D341Med (cell line): ENCODE measurements around the gene GART.
"Not testable (repeated sequence)": the region's sequence is repeated elsewhere in the genome, so short reads cannot be mapped to it uniquely, and the experiment has no call there.

Source experiments
- DNase-seq: peaks from one replicate; pipeline ENCODE4 v3.0.0; 2012; ENCODE audit warnings: low spot score

Gene GART

DNA sequence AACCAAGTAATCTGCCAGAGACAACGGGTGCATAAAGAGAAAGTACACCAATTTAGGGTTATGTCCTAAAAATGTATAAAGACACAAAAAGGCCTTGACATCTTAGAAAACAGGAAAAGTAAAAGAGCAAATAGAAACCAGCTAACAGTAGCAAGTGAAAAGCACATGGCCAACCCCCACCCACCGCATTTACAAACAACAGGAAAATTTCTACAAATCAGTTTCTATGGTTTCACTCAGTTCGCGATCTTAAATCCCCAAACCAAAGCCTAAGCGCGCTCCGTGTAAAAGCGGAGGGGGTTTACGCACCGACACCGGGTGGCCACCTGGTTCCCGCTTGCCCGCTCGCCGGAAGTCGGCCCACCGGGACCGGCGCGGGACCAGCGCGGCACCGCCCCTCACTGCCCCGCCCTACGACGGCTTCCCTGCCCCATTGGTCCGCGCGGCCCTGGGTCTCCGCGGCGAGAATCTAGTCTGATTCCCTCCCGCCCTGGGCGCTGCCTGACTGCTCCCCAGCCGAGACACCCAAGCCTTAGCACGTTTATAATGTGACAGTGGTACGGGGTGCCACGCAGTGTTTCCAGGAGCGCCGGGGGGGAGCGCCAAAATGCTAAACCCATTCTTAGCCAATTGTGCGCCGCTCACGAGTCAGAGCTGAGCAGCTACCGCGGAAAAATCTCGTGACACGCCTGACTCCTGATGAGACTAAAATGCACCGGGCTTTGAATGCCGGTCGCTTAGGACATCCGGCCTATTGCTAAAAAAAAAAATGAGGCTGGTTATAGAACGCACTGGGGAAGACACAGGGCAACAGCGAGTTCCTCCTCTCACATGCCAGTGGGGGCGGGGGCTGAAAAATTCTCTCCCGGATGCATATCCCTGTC lies at the start of gene GART:
GART (minus strand) TSS at position 362 of the 884 bp plus-strand sequence. CDS start 2,802 bp downstream, outside the sequence.
- DNase-seq, result peak; percentile 91

DNA sequence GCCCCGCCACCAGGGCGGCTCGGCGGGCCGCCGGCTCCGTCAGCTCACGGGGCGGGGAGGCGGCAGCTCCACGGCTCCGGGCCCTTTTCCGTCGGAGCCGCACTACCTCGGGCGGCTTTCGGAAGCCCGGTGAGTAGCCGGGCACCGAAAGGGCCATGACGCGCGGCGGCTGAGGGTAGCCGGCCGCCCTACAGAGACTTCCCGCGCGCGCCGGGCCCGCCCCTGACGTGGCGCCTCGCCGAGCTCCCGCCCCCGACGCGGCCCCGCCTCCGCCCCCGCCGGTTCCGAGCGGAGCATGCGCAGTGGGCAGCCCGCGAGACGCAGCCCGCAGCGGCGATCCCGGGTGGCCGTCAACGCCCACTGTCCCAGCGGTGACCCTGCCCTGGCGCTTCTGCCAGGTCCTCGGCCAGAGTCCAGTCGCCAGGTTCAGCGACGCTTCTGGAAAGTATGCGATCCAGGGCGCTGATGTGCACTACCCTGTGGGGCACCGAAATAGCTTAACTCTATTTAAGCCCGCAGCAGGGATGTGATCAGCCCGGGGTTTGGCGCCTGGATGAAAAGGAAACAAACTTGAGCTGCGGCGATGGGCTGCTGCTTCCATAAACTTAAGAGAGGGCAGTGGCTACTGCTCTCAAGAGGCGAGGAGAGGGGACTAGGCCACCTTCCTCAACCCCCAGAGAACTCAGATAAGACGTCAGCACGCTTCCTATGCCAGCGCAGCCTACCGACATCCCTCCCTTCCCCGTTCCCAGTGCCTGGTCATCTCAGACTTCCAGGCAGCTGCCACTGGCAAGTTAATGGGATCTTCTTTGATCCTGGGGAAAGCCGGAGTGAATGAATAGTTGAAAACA lies 46.8 kb upstream of the GART start, which contains the start of gene DONSON:
DONSON (minus strand) TSS at position 200 of the 851 bp plus-strand sequence; CDS start at position 157, 43 bp downstream.
- peak; percentile 99 for DNase-seq

DNA sequence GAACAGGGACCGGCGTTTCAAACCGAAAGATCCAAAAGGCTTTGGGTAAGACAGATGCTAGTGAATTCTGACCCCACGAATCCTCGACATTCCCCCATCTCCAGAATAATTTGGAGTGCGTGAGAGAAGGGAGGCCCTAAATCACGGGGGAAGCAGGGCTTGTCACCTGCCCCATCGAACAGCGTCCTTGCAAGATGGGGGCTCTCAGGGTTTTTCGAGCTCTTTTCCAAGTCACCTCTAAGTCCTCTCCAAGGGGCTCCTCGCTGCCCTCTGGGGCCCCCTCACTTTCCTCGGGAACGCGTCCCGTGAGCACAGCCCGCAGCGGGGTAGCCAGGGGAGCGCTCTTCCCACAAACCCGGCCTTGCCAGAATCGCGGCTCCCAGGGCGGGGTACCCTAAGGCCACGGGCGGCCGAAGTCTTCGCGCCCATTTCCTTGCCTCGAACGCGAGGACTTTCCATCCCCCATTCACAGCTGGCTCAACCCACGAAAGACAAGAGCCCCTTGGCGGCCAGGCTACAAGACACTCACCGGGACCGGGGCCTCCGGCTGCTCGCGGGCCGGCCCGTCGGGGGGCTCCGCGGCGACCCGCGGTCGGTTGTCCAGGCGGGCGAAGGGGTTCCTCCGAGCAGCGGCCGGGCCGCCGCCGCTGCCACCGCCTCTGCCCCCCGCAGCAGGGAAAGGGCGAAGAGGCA lies 46.0 kb upstream of the GART start:
- DNase-seq, result peak; percentile 61

GRCh38 chr21:33586927-33587326 lies 45.0 kb upstream of the GART start:
- DNase-seq, result no peak

DNA sequence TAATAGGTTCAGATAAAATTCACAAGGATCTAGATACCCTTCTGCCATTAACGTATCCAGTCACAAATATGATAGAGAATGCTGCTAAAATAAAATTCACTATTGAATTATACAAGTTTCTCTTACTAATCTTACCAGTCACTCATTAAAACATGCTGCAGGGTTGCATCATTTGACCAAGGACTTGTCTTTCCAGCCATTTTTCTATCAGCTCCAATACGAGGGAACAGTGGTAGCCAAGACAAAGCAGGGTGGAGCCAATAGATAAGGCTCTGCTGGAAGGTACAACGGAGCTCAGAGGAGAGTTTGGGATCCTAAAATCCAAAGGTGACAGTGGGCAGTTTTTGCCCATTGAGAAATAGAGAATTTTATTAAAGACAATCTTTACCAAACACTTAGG lies 42.5 kb upstream of the GART start:
- no peak for DNase-seq

DNA sequence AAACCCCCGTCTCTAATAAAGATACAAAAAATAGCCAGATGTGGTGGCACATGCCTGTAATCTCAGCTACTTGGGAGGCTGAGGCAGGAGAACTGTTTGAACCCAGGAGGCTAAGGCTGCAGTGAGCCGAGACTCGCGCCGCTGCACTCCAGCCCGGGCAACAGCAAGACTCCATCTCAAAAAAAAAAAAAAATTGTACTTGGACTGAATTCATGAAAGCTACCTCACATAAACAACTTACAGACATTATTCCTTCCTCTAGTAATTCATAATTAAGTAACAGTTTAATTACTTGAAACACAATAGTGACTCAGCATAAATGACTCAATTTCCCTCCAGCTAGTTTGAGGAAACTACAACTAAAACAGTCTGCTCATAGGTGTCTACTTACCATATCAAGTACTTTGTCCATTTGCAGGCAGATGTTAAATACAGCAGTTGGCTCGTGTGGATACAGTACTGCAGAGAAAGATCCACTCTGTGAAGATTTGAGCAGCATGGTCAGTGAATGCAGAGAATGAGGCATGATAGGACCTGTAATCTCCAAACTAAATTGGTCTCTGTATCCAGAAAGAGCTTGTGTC lies 37.1 kb upstream of the GART start:
- no peak for DNase-seq

DNA sequence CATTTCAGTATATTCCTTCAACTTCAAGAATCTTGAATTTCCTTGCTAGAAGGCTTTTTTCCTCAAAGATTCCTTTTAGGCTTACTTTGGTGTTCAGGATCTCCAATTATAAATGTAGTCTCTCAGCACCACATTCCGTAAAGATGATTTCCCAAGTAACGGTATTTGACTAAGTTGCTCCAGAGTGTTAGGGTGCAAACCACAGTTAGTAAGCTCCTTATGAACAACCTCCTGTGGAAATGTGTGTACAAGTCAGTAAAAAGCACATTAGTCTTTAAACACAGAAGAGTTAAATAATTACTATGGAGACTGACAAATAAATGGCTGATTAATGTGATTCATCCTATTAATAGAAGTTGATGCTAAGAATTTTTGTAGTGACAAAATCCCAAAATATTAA lies 36.3 kb upstream of the GART start:
- no peak for DNase-seq

DNA sequence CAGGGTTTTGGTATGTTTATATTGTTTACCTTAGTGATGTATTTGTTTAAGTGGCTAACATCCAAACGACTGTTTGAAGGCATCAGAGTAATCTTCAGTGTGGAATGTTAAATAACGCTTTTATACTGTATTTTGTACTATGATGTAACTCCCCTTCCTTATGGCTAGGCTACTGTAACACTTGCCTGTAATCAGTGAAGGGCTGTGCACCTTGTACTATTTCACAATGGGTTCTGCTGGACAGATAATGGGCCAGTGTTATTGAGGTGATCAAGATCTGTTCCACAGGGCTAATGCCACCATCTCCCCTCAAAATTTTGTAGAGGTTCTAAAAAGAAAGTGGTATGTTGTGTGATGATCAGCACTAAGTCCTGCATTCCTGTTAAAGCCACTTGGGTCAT lies 34.8 kb upstream of the GART start:
- not testable (repeated sequence) for DNase-seq

DNA sequence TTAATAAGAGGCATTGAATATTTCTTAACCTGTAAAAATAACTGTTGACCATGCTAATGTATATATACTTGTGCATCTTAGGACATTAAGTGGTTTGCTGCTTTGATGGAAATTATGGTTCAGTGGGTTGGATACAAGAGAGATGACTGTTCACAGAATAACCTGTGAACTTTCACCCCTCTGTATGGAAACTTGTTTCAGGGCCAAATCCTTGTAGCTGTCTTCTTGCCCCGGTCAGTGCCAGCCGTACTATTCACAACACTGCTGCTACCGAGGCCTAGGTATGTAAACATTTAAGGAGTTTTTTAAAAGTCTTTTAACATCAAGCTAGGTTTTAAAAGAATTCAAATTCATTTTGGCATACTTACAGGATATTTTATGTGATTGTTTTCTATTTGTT lies 30.4 kb upstream of the GART start:
- DNase-seq, result no peak

DNA sequence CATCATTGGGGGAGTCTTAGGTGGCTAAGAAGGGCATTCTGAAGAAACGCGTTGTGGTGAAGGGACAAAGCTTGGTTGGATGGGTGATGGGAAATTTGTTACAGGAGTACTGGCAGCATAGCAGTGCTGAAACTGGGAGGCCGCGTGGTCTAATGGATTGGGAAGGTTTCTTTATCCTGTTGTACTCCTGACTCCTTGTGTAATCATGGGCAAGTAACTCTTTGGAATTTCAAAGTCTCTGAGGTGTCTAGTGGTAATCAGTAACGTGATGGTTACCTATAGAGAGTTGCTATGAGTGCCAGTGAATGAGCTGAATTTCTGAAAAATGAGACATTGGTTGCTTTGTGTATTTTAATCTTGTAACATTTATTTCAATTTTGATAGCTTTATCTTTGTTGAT lies 28.1 kb upstream of the GART start:
- no peak for DNase-seq

- DNase-seq, result no peak
Measured at GRCh38 chr21:33568448-33568847, 26.5 kb upstream of the GART start.

DNA sequence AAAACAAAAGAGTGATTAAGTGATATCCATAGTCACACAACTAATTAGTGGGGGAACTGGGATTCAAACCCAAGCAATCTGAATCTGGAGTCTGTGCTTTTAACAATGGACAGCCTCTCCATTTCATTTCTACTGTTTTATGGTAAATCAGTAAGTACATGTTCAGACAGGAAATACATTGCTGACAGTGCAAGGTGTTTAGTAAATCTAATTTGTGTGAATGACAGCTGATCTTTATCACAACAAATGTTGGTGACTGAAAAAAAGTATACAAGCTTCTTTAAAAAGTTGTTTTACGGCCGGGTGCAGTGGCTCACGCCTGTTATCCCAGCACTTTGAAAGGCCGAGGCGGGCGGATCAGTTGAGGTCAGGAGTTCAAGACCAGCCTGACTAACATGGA lies 26.0 kb upstream of the GART start:
- DNase-seq, result no peak

- DNase-seq, result no peak
Measured at GRCh38 chr21:33566514-33566913, 24.6 kb upstream of the GART start.

- DNase-seq, result no peak
Measured at GRCh38 chr21:33562389-33562788, 20.5 kb upstream of the GART start.

DNA sequence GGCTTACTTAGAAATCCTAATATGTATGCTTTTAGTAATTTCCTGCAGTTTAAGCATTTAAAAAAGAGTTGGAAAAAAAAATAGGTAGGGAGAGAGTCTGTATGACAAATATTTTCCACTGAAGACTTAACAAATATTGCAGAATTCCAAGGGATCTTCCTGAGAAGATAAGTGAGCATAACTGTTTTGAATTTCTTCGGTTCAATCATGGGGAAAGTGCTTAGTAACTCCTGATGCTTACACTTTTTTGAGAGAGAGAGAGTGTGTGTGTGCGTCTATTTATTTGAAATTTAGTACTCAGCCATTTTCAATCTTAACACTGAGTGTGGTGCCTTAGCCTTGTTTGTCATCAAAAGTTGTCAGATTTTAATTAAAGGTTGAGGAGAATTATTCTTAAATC lies 19.5 kb upstream of the GART start:
- DNase-seq, result no peak

DNA sequence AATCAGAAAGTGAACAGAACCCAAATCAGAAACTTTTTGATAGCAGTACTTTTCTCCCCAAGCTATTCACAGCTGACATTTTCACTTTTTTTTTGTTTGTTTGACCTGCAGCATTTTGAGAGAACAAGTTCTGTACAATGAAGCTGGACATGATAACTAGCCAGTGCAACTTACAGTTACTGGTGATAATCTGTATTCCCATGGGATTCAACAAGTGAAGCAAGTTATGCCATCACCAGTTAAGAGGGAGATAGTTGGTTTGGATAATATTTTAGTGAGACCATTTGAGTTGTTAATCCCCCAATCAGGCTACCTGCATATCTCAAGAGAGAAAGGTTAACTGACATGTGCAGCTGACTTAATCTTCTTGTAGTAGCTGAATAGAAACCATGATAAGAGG lies 19.0 kb upstream of the GART start:
- no peak for DNase-seq

DNA sequence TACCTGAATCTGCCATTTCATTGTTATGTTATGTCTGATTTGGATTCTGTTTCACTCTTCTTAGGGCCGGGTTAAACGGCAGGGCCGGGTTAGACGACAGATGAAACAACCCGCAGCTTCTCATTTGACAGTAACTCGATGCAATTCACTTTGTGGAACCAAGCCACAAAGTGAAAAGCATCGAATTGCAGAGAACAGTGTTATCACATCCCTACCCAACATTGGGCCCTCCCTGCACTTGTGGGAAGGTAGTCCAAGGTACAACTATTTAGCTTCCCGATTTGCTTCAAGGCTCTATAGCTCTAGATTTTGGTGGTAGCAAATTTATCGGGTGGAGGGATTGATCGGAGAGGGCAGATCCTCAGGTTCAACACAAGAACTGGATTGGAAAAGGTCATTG lies 17.9 kb upstream of the GART start:
- no peak for DNase-seq

DNA sequence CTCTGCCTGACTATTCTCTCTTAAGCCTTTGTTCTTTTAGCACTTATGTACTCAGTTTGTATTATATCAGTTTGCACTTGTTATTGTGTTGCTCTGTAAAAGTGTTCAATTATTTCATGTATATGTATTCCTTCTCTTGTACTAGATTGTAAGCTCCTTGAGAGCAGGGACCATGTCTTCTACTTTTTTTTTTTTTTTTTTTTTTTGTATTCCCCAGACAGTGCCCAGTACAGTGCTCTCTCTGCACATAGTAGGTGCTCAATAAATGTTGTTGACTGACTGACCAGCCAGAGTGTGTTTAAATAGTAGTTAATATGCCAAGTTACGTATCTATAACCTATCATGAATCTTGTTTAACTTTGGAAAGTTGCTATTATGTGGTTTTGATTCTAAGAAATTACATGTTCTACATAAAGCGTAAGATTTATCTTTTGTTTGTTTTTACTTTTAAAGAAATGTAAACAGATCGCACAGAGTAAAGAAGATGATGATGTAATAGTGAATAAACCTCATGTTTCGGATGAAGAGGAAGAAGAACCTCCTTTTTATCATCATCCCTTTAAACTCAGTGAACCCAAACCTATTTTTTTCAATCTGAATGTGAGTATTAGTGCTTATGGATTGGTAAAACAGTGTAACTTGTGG lies 17.0 kb upstream of the GART start:
- no peak for DNase-seq

DNA sequence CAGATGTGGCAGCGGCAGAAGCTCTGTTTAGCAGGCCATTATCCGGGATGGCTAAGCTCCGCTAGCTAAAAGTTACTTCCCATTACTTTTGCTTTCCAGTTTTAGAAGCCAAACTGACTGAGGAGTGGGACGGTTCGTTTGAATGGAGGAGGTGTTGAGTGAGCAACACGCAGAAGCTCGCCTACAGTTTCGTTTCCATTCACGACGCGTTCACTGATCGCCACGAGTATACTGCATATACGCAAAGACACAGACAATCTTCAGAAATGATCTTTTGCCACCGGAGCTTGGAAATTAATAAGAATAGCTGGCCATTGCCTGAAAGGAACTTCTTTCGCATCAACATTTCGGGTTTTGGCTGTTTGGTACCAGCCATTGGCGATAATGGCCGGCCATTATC lies 15.5 kb upstream of the GART start:
- DNase-seq, result no peak

DNA sequence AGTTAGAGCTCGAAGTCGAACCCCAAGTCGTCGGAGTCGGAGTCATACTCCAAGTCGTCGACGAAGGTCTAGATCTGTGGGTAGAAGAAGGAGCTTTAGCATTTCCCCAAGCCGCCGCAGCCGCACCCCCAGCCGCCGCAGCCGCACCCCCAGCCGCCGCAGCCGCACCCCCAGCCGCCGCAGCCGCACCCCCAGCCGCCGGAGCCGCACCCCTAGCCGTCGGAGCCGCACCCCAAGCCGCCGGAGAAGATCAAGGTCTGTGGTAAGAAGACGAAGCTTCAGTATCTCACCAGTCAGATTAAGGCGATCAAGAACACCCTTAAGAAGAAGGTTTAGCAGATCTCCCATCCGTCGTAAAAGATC lies 13.0 kb upstream of the GART start:
- no peak for DNase-seq

DNA sequence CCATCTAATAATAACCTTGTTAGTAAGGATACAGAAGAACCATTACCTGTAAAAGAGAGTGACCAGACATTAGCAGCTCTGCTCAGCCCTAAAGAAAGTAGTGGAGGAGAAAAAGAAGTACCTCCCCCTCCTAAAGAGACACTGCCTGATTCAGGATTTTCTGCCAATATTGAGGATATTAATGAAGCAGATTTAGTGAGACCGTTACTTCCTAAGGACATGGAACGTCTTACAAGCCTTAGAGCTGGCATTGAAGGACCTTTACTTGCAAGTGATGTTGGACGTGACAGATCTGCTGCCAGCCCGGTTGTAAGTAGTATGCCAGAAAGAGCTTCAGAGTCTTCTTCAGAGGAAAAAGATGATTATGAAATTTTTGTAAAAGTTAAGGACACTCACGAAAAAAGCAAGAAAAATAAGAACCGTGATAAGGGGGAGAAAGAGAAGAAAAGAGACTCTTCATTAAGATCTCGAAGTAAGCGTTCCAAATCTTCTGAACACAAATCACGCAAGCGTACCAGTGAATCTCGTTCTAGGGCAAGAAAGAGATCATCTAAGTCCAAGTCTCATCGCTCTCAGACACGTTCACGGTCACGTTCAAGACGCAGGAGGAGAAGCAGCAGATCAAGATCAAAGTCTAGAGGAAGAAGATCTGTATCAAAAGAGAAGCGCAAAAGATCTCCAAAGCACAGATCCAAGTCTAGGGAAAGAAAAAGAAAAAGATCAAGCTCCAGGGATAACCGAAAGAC lies 12.5 kb upstream of the GART start:
- DNase-seq, result no peak
